ENCODE results near the gene ITFG1. TPM values are rescaled to one million over a fixed set of nuclear protein-coding genes. Genes with fewer than 3 reads are reported as not detected.

Gene ITFG1
- total and polyA plus RNA-seq, 2 of the 13 experiments (the other 11 are each of a cell fraction or from before 2014, with no cell fraction given) = 74.5 to 150 TPM

- TF ChIP-seq, protein P1, sequence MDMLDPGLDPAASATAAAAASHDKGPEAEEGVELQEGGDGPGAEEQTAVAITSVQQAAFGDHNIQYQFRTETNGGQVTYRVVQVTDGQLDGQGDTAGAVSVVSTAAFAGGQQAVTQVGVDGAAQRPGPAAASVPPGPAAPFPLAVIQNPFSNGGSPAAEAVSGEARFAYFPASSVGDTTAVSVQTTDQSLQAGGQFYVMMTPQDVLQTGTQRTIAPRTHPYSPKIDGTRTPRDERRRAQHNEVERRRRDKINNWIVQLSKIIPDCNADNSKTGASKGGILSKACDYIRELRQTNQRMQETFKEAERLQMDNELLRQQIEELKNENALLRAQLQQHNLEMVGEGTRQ (IDR thresholded peaks at IDR 0.05; ENCODE audit: low read depth, low read length) = no peak
- TF ChIP-seq, protein P1 (CRISPR knock-in tag; IDR thresholded peaks at IDR 0.05; ENCODE audit: borderline replicate concordance) = no peak
Observed at GRCh38 chr16:47304563-47304962, 156.3 kb downstream of the ITFG1 start (continued).

DNA sequence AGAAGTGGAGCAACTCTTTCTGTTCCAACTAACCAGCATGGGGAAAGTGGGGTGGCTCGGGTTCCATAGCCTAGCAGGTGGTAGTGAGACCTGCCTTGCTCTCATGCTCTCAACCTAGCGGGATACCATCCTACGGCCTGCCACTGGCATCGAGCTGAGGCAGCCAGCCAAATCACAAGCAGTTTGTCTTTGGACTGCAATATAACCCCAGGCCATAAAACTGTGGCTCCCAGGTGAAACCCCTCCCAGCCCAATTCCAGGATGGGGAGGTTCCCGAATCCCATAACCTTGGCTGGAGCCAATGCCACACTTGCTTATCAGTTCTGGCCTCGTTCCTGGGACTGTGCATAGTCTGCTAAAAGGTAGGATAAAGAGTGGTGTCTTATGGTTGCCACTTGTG, 161.3 kb downstream of the ITFG1 start:
- H3K27ac ChIP-seq (ENCODE audit: extremely low read length, insufficient read depth, low read length) = no peak overlapping the region
- H3K79me2 ChIP-seq (ENCODE audit: insufficient read depth, low read length) = no peaks in the 10 kb centered on the region
- intact Hi-C loops (cut with micrococcal nuclease; ENCODE audit: unreplicated experiment) (no loop called here), in situ Hi-C loops (cut with HindIII; ENCODE audit: extremely low pct_ligation_motif_present, low pct_unique_long_range_greater_than_20kb) (no loop called here)
- H4K20me1 ChIP-seq (ENCODE audit: insufficient read depth, low read length) = no peaks in the 10 kb centered on the region
- no peaks in the 10 kb centered on the region for H3K4me1 ChIP-seq (ENCODE audit: insufficient read depth, low read length)
- ChIA-PET CTCF (ENCODE audit: low intra/inter-chr PET ratio, low total read pairs) (no interaction called here), POLR2A (no interaction called here)
- no peak overlapping the region for H3K4me2 ChIP-seq (ENCODE audit: low read depth, low read length)
- no peak for ATAC-seq
- no TSS peak for BruUV-seq (replicated peaks)
- H3K9me3 ChIP-seq (ENCODE audit: low read length) = no peaks in the 10 kb centered on the region
- H3K36me3 ChIP-seq (replicated peaks in 1 of 2; ENCODE audit: control insufficient read depth in 1 of 2, insufficient read depth in 2 of 2, low read length in 2 of 2) = peaks cover 1 to 8% of the 10 kb centered on the region in 2 experiments; a peak in 2 of 5 replicates
- H3K9ac ChIP-seq (ENCODE audit: insufficient read depth, low read depth, low read length) = no peak overlapping the region
- WGBS (ENCODE audit: low lambda C conversion rate) = 98% methylated on average over 6 of the region's 6 CpGs
- no peak for FAIRE-seq
- no peak overlapping the region for H2AFZ ChIP-seq (ENCODE audit: low read length)
- H3K4me3 ChIP-seq (replicated peaks in 1 of 3; ENCODE audit: insufficient read depth in 1 of 3, low read depth in 2 of 3, low read length in 3 of 3) = no peak overlapping the region
- DNase-seq (ENCODE audit: low spot score) = no peak
- H3K27me3 ChIP-seq (ENCODE audit: control insufficient read depth in 1 of 2, insufficient read depth in 2 of 2, low read length in 2 of 2) = no peaks in the 10 kb centered on the region
- TF ChIP-seq ZMYM2 (CRISPR knock-in tag; IDR thresholded peaks at IDR 0.05) (no peak), SIX4 (CRISPR knock-in tag; IDR thresholded peaks at IDR 0.05) (no peak), BATF2 (CRISPR knock-in tag; IDR thresholded peaks at IDR 0.05) (no peak), ZNF513 (CRISPR knock-in tag; conservative IDR thresholded peaks at IDR 0.05) (no peak), ZBTB40 (IDR thresholded peaks at IDR 0.05) (no peak), ZBTB40 (CRISPR knock-in tag; IDR thresholded peaks at IDR 0.05) (no peak), PHF20 (CRISPR knock-in tag; IDR thresholded peaks at IDR 0.05) (no peak), RBM39 (IDR thresholded peaks at IDR 0.05; ENCODE audit: low read depth, low read length, poor library complexity, severe bottlenecking) (no peak)

Measured in HepG2 (cell line).